HCEC 1CT (cell line): Measurements from ENCODE around the gene NEK5.

Experiments
- DNase-seq: peaks from one replicate; pipeline ENCODE4 v3.0.0-alpha.2; 2017

The NEK5 gene

GRCh38 chr13:52006523-52007245, 122.2 kb downstream of the NEK5 start:
- no peak for DNase-seq

GRCh38 chr13:52005841-52006522, 122.9 kb downstream of the NEK5 start:
- DNase-seq, result no peak

- DNase-seq, result no peak
These were observed 124.2 kb downstream of the NEK5 start for GRCh38 chr13:52004511-52005170.

GRCh38 chr13:52003541-52003940, 125.3 kb downstream of the NEK5 start:
- DNase-seq, result no peak

- DNase-seq, result no peak
These were observed 126.5 kb downstream of the NEK5 start for GRCh38 chr13:52002361-52002760.

GRCh38 chr13:52001120-52001731, 127.6 kb downstream of the NEK5 start:
- DNase-seq, result peak; percentile 59

GRCh38 chr13:51999921-52000320, 129.0 kb downstream of the NEK5 start:
- DNase-seq, result no peak

GRCh38 chr13:51999510-51999911, 129.4 kb downstream of the NEK5 start:
- no peak for DNase-seq

GRCh38 chr13:51998723-51999509, 130.0 kb downstream of the NEK5 start:
- no peak for DNase-seq

GRCh38 chr13:51997641-51998330, 131.1 kb downstream of the NEK5 start:
- DNase-seq, result no peak

GRCh38 chr13:51997186-51997585, 131.7 kb downstream of the NEK5 start:
- DNase-seq, result no peak

- no peak for DNase-seq
These were observed 132.2 kb downstream of the NEK5 start for GRCh38 chr13:51996641-51997040.

GRCh38 chr13:51995677-51996551, 133.0 kb downstream of the NEK5 start:
- DNase-seq, result no peak

- DNase-seq, result no peak
These were observed 135.2 kb downstream of the NEK5 start for GRCh38 chr13:51993713-51994112.

GRCh38 chr13:51988988-51989618, 139.8 kb downstream of the NEK5 start:
- DNase-seq, result no peak
